ENCODE measurements around the gene MRGPRD. TPM values are rescaled to one million over a fixed set of nuclear protein-coding genes. Genes with fewer than 3 reads are reported as not detected.

Gene MRGPRD
- total and polyA plus RNA-seq, 2 of the 13 experiments (the other 11 are each of a cell fraction or from before 2014, with no cell fraction given): not detected

- FAIRE-seq (no peak), ATAC-seq (no peak), DNase-seq (ENCODE audit: low spot score) (no peak)
- POLR2A ChIA-PET: no interaction called here
- in situ Hi-C loops (cut with HindIII; ENCODE audit: extremely low pct_ligation_motif_present, low pct_unique_long_range_greater_than_20kb) (no loop called here), intact Hi-C loops (cut with micrococcal nuclease; ENCODE audit: unreplicated experiment) (no loop called here)
- Histone ChIP-seq H3K27me3 (ENCODE audit: control insufficient read depth in 1 of 2, insufficient read depth in 2 of 2, low read length in 2 of 2) (peaks cover 3 to 54% of the 10 kb centered on the region in 2 experiments), H3K4me3 (replicated peaks in 1 of 3; ENCODE audit: insufficient read depth in 1 of 3, low read depth in 2 of 3, low read length in 3 of 3) (no peak overlapping the region), H3K9me3 (ENCODE audit: low read length) (no peaks in the 10 kb centered on the region), H3K4me1 (ENCODE audit: insufficient read depth, low read length) (no peaks in the 10 kb centered on the region), H3K9ac (ENCODE audit: insufficient read depth, low read depth, low read length) (no peak overlapping the region), H3K79me2 (ENCODE audit: insufficient read depth, low read length) (no peaks in the 10 kb centered on the region), H3K27ac (ENCODE audit: extremely low read length, insufficient read depth, low read length) (no peak overlapping the region), H4K20me1 (ENCODE audit: insufficient read depth, low read length) (no peaks in the 10 kb centered on the region), H3K4me2 (ENCODE audit: low read depth, low read length) (no peak overlapping the region), H2AFZ (ENCODE audit: low read length) (no peak overlapping the region), H3K36me3 (replicated peaks in 1 of 2; ENCODE audit: control insufficient read depth in 1 of 2, insufficient read depth in 2 of 2, low read length in 2 of 2) (no peaks in the 10 kb centered on the region)
- no TSS peak for BruUV-seq (replicated peaks)
- WGBS (ENCODE audit: low lambda C conversion rate): 36% methylated on average over 17 of the region's 28 CpGs
- TF ChIP-seq GATA4 (IDR thresholded peaks at IDR 0.05; ENCODE audit: borderline replicate concordance, low read depth): no peak
- TF ChIP-seq ZBTB46 (CRISPR knock-in tag; IDR thresholded peaks at IDR 0.05; ENCODE audit: borderline replicate concordance): no peak
- no peak for TF ChIP-seq KMT2B (CRISPR knock-in tag; IDR thresholded peaks at IDR 0.05)
- TF ChIP-seq KAT8 (CRISPR knock-in tag; IDR thresholded peaks at IDR 0.05): no peak
- no peak for TF ChIP-seq HES4 (CRISPR knock-in tag; IDR thresholded peaks at IDR 0.05; ENCODE audit: borderline replicate concordance)
- no peak for TF ChIP-seq ERF (CRISPR knock-in tag; IDR thresholded peaks at IDR 0.05)
- no peak for TF ChIP-seq ZBTB37 (CRISPR knock-in tag; IDR thresholded peaks at IDR 0.05)
- no peak for TF ChIP-seq TAF1 (CRISPR knock-in tag; IDR thresholded peaks at IDR 0.05)
- no peak for TF ChIP-seq POLR2G (IDR thresholded peaks at IDR 0.05; ENCODE audit: low read depth, low read length)
- no peak for TF ChIP-seq THAP7 (CRISPR knock-in tag; IDR thresholded peaks at IDR 0.05)
- TF ChIP-seq ELF1 (CRISPR knock-in tag; IDR thresholded peaks at IDR 0.05): no peak
- CTCF ChIA-PET (ENCODE audit: low intra/inter-chr PET ratio, low total read pairs): no interaction called here
Measured at GRCh38 chr11:68994161-68994893, 13.5 kb upstream of the MRGPRD start.

Data from HepG2 (cell line).